PC-3 (cell line): Measurements from ENCODE around the gene SPACA9.

Experiments used
- EZH2 ChIP-seq: fragments of 300-600 bp; sonication (generic); IDR thresholded peaks from one replicate; pipeline ENCODE4 v1.6.1; 2017; ENCODE audit warnings: antibody characterized with exemption, mild to moderate bottlenecking, low read length; ENCODE audit not compliant: unreplicated experiment
- EZH2phosphoT487 ChIP-seq: fragments of 300-600 bp; sonication (generic); IDR thresholded peaks from 2 replicates; pipeline ENCODE4 v1.6.1; 2018; ENCODE audit warnings: mild to moderate bottlenecking, antibody characterized with exemption, low read length, borderline replicate concordance
- TF ChIP-seq, protein P1 (sequence below): fragments of 300-600 bp; sonication (generic); conservative IDR thresholded peaks from 2 replicates; pipeline ENCODE4 v1.5.1; 2017; ENCODE audit warnings: antibody characterized with exemption, low read depth, mild to moderate bottlenecking, low read length

- TF ChIP-seq, protein P1, sequence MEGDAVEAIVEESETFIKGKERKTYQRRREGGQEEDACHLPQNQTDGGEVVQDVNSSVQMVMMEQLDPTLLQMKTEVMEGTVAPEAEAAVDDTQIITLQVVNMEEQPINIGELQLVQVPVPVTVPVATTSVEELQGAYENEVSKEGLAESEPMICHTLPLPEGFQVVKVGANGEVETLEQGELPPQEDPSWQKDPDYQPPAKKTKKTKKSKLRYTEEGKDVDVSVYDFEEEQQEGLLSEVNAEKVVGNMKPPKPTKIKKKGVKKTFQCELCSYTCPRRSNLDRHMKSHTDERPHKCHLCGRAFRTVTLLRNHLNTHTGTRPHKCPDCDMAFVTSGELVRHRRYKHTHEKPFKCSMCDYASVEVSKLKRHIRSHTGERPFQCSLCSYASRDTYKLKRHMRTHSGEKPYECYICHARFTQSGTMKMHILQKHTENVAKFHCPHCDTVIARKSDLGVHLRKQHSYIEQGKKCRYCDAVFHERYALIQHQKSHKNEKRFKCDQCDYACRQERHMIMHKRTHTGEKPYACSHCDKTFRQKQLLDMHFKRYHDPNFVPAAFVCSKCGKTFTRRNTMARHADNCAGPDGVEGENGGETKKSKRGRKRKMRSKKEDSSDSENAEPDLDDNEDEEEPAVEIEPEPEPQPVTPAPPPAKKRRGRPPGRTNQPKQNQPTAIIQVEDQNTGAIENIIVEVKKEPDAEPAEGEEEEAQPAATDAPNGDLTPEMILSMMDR: no peak
- TF ChIP-seq EZH2phosphoT487: no peak
- no peak for TF ChIP-seq EZH2
These were observed 15.6 kb upstream of the SPACA9 start for GRCh38 chr9:132863096-132863495.
